GM21737 (cell line): ENCODE measurements around the gene RSPO3.
"Not testable (repeated sequence)": the region's sequence is repeated elsewhere in the genome, so short reads cannot be mapped to it uniquely, and the experiment has no call there.

Experiments used
- ATAC-seq: cut with Tn5 transposase; IDR thresholded peaks from one replicate; pipeline ENCODE4 v1.9.1; 2021; ENCODE audit warnings: mild to moderate bottlenecking, moderate library complexity; ENCODE audit not compliant: unreplicated experiment

RSPO3 gene

GRCh38 chr6:127200114-127200513 is 81.6 kb downstream of the RSPO3 start:
- ATAC-seq = no peak

GRCh38 chr6:127201321-127201720 is 82.8 kb downstream of the RSPO3 start:
- no peak for ATAC-seq

- no peak for ATAC-seq
Observed at GRCh38 chr6:127202676-127203075, 84.2 kb downstream of the RSPO3 start.

- ATAC-seq = no peak
Observed at GRCh38 chr6:127204281-127204680, 85.8 kb downstream of the RSPO3 start.

GRCh38 chr6:127205036-127205435 is 86.6 kb downstream of the RSPO3 start:
- no peak for ATAC-seq

- ATAC-seq = no peak
Observed at GRCh38 chr6:127206531-127207095, 88.1 kb downstream of the RSPO3 start.

- no peak for ATAC-seq
Observed at GRCh38 chr6:127207591-127208120, 89.2 kb downstream of the RSPO3 start.

- ATAC-seq = no peak
Observed at GRCh38 chr6:127210725-127211124, 92.3 kb downstream of the RSPO3 start.

GRCh38 chr6:127212376-127212775 is 93.9 kb downstream of the RSPO3 start:
- no peak for ATAC-seq

- ATAC-seq = not testable (repeated sequence)
Observed at GRCh38 chr6:127214032-127214431, 95.6 kb downstream of the RSPO3 start.

GRCh38 chr6:127214531-127214930 is 96.1 kb downstream of the RSPO3 start:
- not testable (repeated sequence) for ATAC-seq

GRCh38 chr6:127215931-127216330 is 97.5 kb downstream of the RSPO3 start:
- no peak for ATAC-seq

- ATAC-seq = no peak
Observed at GRCh38 chr6:127216810-127217789, 98.6 kb downstream of the RSPO3 start.

- no peak for ATAC-seq
Observed at GRCh38 chr6:127219869-127220268, 101.4 kb downstream of the RSPO3 start.

GRCh38 chr6:127221201-127221600 is 102.7 kb downstream of the RSPO3 start:
- ATAC-seq = no peak

GRCh38 chr6:127222418-127222817 is 103.9 kb downstream of the RSPO3 start:
- no peak for ATAC-seq

GRCh38 chr6:127225497-127225896 is 107.0 kb downstream of the RSPO3 start:
- no peak for ATAC-seq

- ATAC-seq = not testable (repeated sequence)
Observed at GRCh38 chr6:127233819-127234218, 115.3 kb downstream of the RSPO3 start.

GRCh38 chr6:127243501-127243900 is 125.0 kb downstream of the RSPO3 start:
- ATAC-seq = no peak
